Measurements from ENCODE around the gene GHRL. TPM values are rescaled to one million over a fixed set of nuclear protein-coding genes. Genes with fewer than 3 reads are reported as not detected.
A peak's percentile ranks its signal among the peaks of the same experiment; 100 is the strongest.

Gene GHRL
- total RNA-seq, 1 experiment from 2014 or later: 0.85 TPM

DNA sequence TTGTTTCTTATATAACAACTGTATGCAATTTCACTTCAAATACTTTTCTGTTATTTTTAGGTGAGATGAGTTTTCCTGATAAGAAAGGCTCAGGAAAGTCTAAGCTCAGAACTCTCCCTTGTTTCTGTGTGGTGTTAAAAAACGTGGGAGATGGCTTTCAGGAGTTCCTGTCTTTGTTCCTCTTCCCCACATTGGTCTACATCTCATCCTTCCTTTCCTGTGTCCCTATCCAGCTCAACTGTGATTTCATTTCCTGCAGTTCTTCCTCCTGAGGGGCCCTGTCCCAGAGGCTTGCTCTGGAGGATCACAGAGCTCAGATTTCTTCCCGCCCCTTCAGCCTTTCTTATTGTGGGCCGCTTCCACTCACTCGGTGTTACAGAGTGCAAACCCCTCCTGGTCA is 17.0 kb upstream of the GHRL start:
- no TSS peak for BruUV-seq (replicated peaks)
- peak overlapping the region; percentile 65 for H3K27ac Mint-ChIP-seq (ENCODE audit: unreplicated experiment)

DNA sequence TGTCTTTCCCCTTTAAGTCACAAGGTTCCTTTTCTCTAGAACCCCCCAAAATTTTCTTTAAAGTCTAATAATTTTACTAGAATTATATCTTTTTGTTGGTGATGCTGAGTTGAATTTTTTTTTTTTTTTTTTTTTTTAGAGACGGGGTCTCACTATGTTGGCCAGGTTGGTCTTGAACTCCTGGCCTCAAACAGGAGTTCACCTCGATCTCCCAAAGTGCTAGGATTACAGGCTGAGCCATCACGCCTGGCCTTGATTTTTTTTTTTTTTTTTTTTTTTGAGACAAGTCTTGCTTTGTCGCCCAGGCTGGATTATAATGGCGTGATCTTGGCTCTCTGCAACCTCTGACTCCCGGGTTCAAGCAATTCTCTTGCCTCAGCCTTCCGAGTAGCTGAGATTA is 15.9 kb upstream of the GHRL start:
- peaks cover 8% of the 10 kb centered on the region for H3K4me1 Mint-ChIP-seq (ENCODE audit: low read depth, unreplicated experiment)
- TF ChIP-seq, protein P1, sequence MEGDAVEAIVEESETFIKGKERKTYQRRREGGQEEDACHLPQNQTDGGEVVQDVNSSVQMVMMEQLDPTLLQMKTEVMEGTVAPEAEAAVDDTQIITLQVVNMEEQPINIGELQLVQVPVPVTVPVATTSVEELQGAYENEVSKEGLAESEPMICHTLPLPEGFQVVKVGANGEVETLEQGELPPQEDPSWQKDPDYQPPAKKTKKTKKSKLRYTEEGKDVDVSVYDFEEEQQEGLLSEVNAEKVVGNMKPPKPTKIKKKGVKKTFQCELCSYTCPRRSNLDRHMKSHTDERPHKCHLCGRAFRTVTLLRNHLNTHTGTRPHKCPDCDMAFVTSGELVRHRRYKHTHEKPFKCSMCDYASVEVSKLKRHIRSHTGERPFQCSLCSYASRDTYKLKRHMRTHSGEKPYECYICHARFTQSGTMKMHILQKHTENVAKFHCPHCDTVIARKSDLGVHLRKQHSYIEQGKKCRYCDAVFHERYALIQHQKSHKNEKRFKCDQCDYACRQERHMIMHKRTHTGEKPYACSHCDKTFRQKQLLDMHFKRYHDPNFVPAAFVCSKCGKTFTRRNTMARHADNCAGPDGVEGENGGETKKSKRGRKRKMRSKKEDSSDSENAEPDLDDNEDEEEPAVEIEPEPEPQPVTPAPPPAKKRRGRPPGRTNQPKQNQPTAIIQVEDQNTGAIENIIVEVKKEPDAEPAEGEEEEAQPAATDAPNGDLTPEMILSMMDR (IDR thresholded peaks at IDR 0.05; ENCODE audit: unreplicated experiment): no peak
- intact Hi-C loops (cut with micrococcal nuclease; ENCODE audit: unreplicated experiment): no loop called here
- no peak overlapping the region for H3K4me3 Mint-ChIP-seq (ENCODE audit: low read depth, unreplicated experiment)
- no TSS peak for BruUV-seq (replicated peaks)
- H3K27me3 Mint-ChIP-seq (ENCODE audit: unreplicated experiment): no peaks in the 10 kb centered on the region
- DNase-seq: no peak
- no peak overlapping the region for H3K27ac Mint-ChIP-seq (ENCODE audit: unreplicated experiment)
- H3K36me3 Mint-ChIP-seq (ENCODE audit: insufficient read depth, unreplicated experiment): peaks cover 64% of the 10 kb centered on the region
- CTCF ChIA-PET: no interaction called here
- no peaks in the 10 kb centered on the region for H3K9me3 Mint-ChIP-seq (ENCODE audit: low read depth, unreplicated experiment)

More for the DNA sequence above, 17.0 kb upstream of the GHRL start:
- Mint-ChIP-seq H3K36me3 (ENCODE audit: insufficient read depth, unreplicated experiment) (peaks cover 62% of the 10 kb centered on the region), H3K27me3 (ENCODE audit: unreplicated experiment) (no peaks in the 10 kb centered on the region), H3K4me3 (ENCODE audit: low read depth, unreplicated experiment) (no peak overlapping the region), H3K4me1 (ENCODE audit: low read depth, unreplicated experiment) (peaks cover 8% of the 10 kb centered on the region), H3K9me3 (ENCODE audit: low read depth, unreplicated experiment) (no peaks in the 10 kb centered on the region)
- DNase-seq: no peak
- intact Hi-C loops (cut with micrococcal nuclease; ENCODE audit: unreplicated experiment): no loop called here
- CTCF ChIA-PET: no interaction called here
- TF ChIP-seq, protein P1 (IDR thresholded peaks at IDR 0.05; ENCODE audit: unreplicated experiment): no peak

DNA sequence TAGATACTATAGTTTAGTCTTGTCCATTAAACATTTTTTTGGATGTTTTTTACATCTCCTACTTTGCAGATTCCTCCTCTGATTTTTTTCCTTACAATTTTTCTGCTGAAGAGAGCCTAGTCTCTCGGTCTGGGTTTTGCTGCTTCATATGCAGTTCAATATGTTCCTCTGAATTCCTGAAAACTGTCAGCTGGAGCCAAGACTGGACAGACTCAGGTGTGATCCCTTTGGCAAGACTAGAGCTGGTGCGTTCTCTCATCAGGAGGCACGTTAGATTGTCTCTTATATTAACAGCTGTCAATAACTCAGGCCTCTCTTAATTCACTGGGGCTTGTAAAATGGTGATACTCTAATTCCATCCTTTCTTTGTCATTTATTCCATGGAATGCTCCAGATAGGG is 13.4 kb upstream of the GHRL start:
- intact Hi-C loops (cut with micrococcal nuclease; ENCODE audit: unreplicated experiment): no loop called here
- Mint-ChIP-seq H3K36me3 (ENCODE audit: insufficient read depth, unreplicated experiment) (peaks cover 53% of the 10 kb centered on the region), H3K27me3 (ENCODE audit: unreplicated experiment) (no peaks in the 10 kb centered on the region), H3K27ac (ENCODE audit: unreplicated experiment) (peak overlapping the region; percentile 70), H3K4me1 (ENCODE audit: low read depth, unreplicated experiment) (peaks cover 8% of the 10 kb centered on the region), H3K4me3 (ENCODE audit: low read depth, unreplicated experiment) (no peak overlapping the region), H3K9me3 (ENCODE audit: low read depth, unreplicated experiment) (no peaks in the 10 kb centered on the region)
- TF ChIP-seq, protein P1 (IDR thresholded peaks at IDR 0.05; ENCODE audit: unreplicated experiment): no peak
- BruUV-seq (replicated peaks): no TSS peak
- no peak for DNase-seq
- CTCF ChIA-PET: interaction anchor here (1.3 kb wide), 1 partner anchor 16 kb away, joined by 3 read pairs; no protein-coding TSS in a partner anchor

DNA sequence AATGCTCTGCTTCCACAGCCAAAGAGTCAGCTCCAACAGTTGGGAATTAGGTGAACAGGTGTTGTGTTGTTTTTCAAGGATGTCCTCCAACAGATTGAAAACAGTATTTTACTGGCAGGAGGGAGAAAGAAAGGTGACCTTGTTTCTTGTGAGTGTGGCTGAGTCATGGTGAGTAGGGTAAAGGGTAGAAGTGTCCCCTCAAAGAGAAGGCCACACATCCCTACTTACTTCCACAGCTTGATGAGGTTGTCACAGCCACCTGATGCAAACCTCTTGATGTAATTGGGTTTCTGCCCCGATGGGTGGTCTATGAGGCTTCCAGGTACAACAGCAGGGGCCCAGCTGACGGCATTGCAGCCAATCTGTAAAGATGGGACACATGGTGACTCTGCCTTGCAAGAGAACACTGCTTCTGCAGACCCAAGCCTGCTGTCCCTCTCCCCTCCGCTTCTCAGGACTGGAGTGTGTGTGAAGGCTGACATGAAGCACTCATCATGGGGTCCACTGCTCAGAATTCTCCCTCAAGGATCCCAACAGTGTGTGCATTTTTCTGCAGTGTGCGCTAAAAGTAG is 12.7 kb upstream of the GHRL start:
- Mint-ChIP-seq H3K4me1 (ENCODE audit: low read depth, unreplicated experiment) (peaks cover 8% of the 10 kb centered on the region), H3K27me3 (ENCODE audit: unreplicated experiment) (no peaks in the 10 kb centered on the region), H3K9me3 (ENCODE audit: low read depth, unreplicated experiment) (no peaks in the 10 kb centered on the region), H3K27ac (ENCODE audit: unreplicated experiment) (peak overlapping the region; percentile 70), H3K36me3 (ENCODE audit: insufficient read depth, unreplicated experiment) (peaks cover 59% of the 10 kb centered on the region), H3K4me3 (ENCODE audit: low read depth, unreplicated experiment) (no peak overlapping the region)
- BruUV-seq (replicated peaks): no TSS peak
- TF ChIP-seq, protein P1 (IDR thresholded peaks at IDR 0.05; ENCODE audit: unreplicated experiment): no peak
- CTCF ChIA-PET: interaction anchor here (1.3 kb wide), 1 partner anchor 16 kb away, joined by 3 read pairs; no protein-coding TSS in a partner anchor
- intact Hi-C loops (cut with micrococcal nuclease; ENCODE audit: unreplicated experiment): no loop called here
- no peak for DNase-seq

All from Calu3 (cell line).